ENCODE measurements around the gene NRG2. TPM values are rescaled to one million over a fixed set of nuclear protein-coding genes. Genes with fewer than 3 reads are reported as not detected.

NRG2 gene
- total RNA-seq, 4 donors from 2014 or later: 2.5 to 21.2 (median 4.5) TPM; not detected in 1

DNA sequence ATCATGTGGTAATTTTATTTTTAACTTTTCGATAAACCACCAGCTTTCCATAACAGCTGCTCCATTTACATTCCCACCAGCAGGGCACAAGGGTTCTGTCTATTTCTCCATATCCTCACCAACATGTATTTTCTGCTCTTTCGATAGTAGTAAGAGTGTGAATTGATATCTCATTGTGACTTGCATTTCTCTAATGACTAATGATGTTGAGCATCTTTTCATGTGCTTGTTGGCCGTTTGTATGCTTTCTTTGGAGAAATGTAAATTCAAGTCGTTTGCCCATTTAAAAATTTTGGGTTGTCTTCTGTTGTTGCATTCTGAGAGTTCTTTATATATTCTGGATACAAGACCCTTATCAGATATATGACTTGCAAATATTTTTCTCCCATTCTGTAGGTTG, 201.6 kb downstream of the NRG2 start:
- intact Hi-C loops (cut with DNase I; ENCODE audit: low total_unique reads): no loop called here
- Histone ChIP-seq H3K27me3 (no peaks in the 10 kb centered on the region), H3K4me3 (no peak overlapping the region), H3K27ac (no peak overlapping the region), H3K36me3 (no peaks in the 10 kb centered on the region), H3K4me1 (no peaks in the 10 kb centered on the region), H3K9me3 (no peaks in the 10 kb centered on the region)
- TF ChIP-seq, protein P1, sequence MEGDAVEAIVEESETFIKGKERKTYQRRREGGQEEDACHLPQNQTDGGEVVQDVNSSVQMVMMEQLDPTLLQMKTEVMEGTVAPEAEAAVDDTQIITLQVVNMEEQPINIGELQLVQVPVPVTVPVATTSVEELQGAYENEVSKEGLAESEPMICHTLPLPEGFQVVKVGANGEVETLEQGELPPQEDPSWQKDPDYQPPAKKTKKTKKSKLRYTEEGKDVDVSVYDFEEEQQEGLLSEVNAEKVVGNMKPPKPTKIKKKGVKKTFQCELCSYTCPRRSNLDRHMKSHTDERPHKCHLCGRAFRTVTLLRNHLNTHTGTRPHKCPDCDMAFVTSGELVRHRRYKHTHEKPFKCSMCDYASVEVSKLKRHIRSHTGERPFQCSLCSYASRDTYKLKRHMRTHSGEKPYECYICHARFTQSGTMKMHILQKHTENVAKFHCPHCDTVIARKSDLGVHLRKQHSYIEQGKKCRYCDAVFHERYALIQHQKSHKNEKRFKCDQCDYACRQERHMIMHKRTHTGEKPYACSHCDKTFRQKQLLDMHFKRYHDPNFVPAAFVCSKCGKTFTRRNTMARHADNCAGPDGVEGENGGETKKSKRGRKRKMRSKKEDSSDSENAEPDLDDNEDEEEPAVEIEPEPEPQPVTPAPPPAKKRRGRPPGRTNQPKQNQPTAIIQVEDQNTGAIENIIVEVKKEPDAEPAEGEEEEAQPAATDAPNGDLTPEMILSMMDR (IDR thresholded peaks at IDR 0.05): no peak
- no peak for TF ChIP-seq POLR2A (IDR thresholded peaks at IDR 0.05)
- DNase-seq: no peak

DNA sequence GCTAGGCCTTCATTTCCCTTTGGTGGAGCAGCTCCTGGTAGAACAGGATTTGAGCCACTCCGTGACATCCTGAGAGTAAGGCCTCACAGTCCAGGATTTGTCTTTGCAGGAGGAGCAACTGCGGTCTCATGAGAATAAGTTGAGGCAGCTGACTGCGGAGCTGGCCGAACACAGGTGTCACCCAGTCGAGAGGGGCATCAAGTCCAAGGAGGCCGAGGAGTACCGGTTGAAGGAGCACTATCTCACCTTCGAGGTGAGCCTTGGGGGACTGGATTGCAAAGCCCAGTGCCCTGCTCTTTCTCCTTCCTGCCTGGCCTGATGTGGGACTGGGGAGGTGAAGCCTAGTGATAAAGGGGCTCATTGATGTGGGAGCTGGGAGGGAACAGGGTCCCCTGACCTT, 203.2 kb downstream of the NRG2 start:
- no peaks in the 10 kb centered on the region for H3K27me3 ChIP-seq
- H3K27ac ChIP-seq: no peak overlapping the region
- H3K9me3 ChIP-seq: no peaks in the 10 kb centered on the region
- H3K36me3 ChIP-seq: no peaks in the 10 kb centered on the region
- H3K4me3 ChIP-seq: no peak overlapping the region
- TF ChIP-seq, protein P1 (IDR thresholded peaks at IDR 0.05): no peak
- no peak for TF ChIP-seq POLR2A (IDR thresholded peaks at IDR 0.05)
- DNase-seq: no peak
- intact Hi-C loops (cut with DNase I; ENCODE audit: low total_unique reads): no loop called here
- H3K4me1 ChIP-seq: no peaks in the 10 kb centered on the region

DNA sequence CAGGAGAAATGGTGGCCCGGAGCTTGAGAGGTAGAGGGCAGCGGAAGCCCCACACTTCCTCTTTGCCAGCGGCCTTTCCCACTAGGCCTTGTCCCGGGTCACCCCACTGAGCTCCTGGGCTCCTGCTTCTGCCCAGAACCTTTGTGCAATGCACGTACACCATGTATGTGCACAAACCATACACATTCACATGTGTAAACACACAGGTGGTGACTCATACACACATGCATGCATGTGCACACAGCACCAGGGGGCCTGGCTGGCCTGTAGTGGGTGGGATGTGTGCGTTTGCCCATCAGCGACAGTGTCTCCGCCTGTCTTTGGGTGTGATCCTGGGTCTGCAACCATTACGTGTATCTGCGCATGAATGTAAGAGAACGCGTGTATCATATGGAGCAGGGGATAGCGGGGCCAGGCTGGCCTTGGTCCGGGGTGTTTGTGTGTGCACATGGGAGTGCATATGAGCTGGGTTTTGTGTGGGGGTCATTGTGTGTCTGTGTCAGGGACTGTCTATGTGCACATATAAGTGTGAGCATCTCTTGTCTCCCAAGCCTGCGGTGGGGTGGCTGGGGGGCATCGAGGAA, 203.8 kb downstream of the NRG2 start:
- TF ChIP-seq POLR2A (IDR thresholded peaks at IDR 0.05): no peak
- TF ChIP-seq, protein P1 (IDR thresholded peaks at IDR 0.05): no peak
- no peaks in the 10 kb centered on the region for H3K27me3 ChIP-seq
- H3K9me3 ChIP-seq: no peaks in the 10 kb centered on the region
- DNase-seq: no peak
- intact Hi-C loops (cut with DNase I; ENCODE audit: low total_unique reads): no loop called here
- no peak overlapping the region for H3K27ac ChIP-seq
- no peaks in the 10 kb centered on the region for H3K4me1 ChIP-seq
- H3K4me3 ChIP-seq: no peak overlapping the region
- no peaks in the 10 kb centered on the region for H3K36me3 ChIP-seq

DNA sequence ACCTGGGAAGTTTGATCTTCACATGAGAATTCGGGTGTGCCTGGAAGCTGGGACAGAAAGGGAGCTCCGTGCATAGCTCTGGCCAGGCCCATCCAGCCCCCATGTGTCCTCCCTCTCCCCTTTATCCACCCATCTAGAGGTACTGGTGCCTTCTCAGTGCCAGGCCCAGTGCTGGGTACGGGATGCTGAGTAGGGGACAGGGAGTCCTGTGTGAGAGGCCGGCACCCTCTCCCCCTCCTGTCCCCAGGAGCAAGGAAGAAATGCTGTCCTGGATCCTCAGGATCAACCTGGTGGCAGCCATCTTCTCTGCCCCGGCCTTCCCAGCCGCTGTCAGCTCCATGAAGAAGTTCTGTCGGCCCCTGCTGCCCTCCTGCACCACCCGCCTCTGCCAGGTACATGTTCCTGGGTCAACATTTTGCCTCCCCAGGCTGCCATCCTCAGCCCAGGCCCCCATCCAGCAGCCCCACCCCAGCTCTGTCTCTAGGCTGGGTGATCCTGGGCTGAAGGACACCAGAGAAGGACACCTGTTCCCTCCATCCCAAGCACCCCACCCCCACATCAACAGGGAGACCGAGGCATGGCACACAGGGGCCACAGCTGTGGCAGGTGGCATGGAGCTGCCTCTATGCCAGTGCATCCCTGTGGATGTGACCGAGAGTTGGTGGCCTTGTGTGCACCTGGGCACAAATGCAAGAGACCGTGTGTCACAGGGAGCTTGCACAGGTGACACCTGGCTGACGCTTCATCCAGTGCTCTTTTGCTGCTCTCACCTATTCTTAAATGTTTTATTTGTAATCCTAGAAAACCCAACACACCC, 204.5 kb downstream of the NRG2 start:
- H3K27me3 ChIP-seq: no peaks in the 10 kb centered on the region
- no peak for DNase-seq
- no peak overlapping the region for H3K27ac ChIP-seq
- no peak for TF ChIP-seq POLR2A (IDR thresholded peaks at IDR 0.05)
- intact Hi-C loops (cut with DNase I; ENCODE audit: low total_unique reads): no loop called here
- no peaks in the 10 kb centered on the region for H3K36me3 ChIP-seq
- no peaks in the 10 kb centered on the region for H3K4me1 ChIP-seq
- no peak overlapping the region for H3K4me3 ChIP-seq
- no peaks in the 10 kb centered on the region for H3K9me3 ChIP-seq

DNA sequence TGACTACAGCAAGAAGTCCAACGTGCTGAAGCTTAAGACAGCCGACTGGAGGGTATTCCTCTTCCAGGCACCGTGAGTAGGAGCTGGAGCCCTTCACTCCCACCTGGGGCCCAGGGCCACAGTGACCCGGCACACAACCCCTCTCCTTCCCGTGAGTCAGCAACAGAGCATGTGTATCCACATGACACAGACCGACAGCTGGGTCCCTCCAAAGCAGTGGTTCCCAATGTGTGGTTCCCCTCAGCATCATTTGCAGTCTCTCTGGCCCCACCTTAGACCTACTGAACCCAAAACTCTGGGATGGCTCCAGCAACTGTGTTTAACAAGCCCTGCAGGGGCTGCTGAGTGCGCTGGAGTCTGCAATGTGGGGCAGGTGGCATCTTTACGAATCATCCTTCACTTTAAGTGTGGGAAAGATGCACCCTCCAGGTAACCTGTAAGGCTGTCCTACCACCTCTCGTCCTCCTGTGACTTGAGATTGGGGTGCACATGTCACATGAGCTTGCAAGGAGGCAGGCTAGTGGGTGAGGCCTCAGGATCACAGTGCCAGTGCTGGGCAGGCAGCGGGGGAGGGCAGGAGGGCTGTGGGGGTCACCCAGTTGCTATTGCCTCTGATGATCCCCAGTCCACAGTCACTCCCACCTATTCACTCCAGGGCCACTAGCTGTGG, 205.3 kb downstream of the NRG2 start:
- intact Hi-C loops (cut with DNase I; ENCODE audit: low total_unique reads): no loop called here
- Histone ChIP-seq H3K9me3 (no peaks in the 10 kb centered on the region), H3K4me3 (no peak overlapping the region), H3K27ac (no peak overlapping the region), H3K36me3 (no peaks in the 10 kb centered on the region), H3K27me3 (no peaks in the 10 kb centered on the region), H3K4me1 (no peaks in the 10 kb centered on the region)
- DNase-seq: no peak
- TF ChIP-seq, protein P1 (IDR thresholded peaks at IDR 0.05): no peak
- TF ChIP-seq POLR2A (IDR thresholded peaks at IDR 0.05): no peak

Measured in uterus (tissue), 4 donors.